Measurements from ENCODE around the gene CLEC4G. TPM values are rescaled to one million over a fixed set of nuclear protein-coding genes. Genes with fewer than 3 reads are reported as not detected.
"Not testable (repeated sequence)": the region's sequence is repeated elsewhere in the genome, so short reads cannot be mapped to it uniquely, and the experiment has no call there.

Gene CLEC4G
- total and polyA plus RNA-seq, 2 of the 13 experiments (the other 11 are each of a cell fraction or from before 2014, with no cell fraction given): not detected

DNA sequence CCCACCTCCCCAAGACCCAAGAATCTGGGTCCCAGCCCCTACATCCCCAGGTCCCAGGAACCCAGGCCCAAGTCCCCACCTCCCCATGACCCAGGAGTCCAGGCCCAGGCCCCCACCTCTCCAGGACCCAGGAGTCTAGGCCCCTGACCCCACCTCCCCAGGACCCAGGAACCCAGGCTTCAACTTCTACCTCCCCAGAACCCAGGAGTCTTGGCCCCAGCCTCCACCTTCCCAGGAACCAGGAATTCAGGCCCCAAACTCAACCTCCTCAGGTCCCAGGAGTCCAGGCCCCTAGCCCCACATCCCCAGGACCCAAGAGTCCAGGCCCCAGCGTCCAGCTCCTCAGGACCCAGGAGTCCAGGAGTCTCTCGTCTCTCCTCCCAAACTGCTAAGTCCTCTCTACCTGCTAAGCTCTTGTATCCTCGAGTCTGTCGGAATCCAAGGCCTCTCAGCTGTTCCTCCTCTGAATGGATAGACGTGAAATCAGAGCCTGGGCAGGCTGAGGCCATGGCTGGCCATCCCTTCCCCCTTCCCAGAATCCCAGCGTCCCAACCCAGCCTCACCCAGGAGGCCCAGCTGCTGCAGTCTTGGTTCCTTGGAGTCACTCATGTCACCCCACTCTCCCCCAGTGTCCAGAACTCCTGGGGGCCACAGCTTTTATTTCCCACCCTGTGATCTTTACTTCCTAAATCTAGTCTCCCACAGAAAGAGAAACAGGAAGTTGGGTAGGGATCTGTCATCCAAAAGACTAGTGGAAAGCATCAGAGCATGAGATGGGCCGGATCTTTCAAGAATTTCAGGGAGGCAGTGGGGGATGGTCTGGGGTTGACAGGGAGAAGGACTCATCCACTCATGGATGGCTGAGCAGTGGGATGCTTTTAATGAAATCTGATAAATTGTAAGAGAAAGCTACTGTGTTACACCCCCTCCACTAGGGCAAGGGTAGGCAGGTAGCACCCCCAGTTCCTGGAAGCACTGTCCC is 15.3 kb upstream of the CLEC4G start, which contains the start of gene CD209:
CD209 (minus strand) TSS at position 632 of the 982 bp plus-strand sequence; CDS start at position 609, 23 bp downstream.
- no peak for TF ChIP-seq ZNF766 (CRISPR knock-in tag; IDR thresholded peaks at IDR 0.05; ENCODE audit: borderline replicate concordance)
- no peak for TF ChIP-seq NFATC3 (CRISPR knock-in tag; IDR thresholded peaks at IDR 0.05)
- TF ChIP-seq, protein P1, sequence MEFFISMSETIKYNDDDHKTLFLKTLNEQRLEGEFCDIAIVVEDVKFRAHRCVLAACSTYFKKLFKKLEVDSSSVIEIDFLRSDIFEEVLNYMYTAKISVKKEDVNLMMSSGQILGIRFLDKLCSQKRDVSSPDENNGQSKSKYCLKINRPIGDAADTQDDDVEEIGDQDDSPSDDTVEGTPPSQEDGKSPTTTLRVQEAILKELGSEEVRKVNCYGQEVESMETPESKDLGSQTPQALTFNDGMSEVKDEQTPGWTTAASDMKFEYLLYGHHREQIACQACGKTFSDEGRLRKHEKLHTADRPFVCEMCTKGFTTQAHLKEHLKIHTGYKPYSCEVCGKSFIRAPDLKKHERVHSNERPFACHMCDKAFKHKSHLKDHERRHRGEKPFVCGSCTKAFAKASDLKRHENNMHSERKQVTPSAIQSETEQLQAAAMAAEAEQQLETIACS (CRISPR knock-in tag; IDR thresholded peaks at IDR 0.05): no peak
- no peak for TF ChIP-seq RARA (CRISPR knock-in tag; IDR thresholded peaks at IDR 0.05)
- no peak for TF ChIP-seq ZNF451 (CRISPR knock-in tag; IDR thresholded peaks at IDR 0.05)
- TF ChIP-seq NFE2L1 (CRISPR knock-in tag; IDR thresholded peaks at IDR 0.05; ENCODE audit: borderline replicate concordance): no peak
- TF ChIP-seq REXO4 (CRISPR knock-in tag; IDR thresholded peaks at IDR 0.05; ENCODE audit: borderline replicate concordance): no peak
- no peak for TF ChIP-seq BRCA1 (CRISPR knock-in tag; IDR thresholded peaks at IDR 0.05)
- TF ChIP-seq ELF1 (CRISPR knock-in tag; IDR thresholded peaks at IDR 0.05): no peak
- TF ChIP-seq ZNF235 (CRISPR knock-in tag; IDR thresholded peaks at IDR 0.05; ENCODE audit: borderline replicate concordance): no peak
- CTCF ChIA-PET (ENCODE audit: low intra/inter-chr PET ratio, low total read pairs): no interaction called here
- POLR2A ChIA-PET: no interaction called here
- Histone ChIP-seq H3K9ac (ENCODE audit: insufficient read depth, low read depth, low read length) (no peak within 1 kb of the TSS), H4K20me1 (ENCODE audit: insufficient read depth, low read length) (no peaks in the 10 kb centered on the region), H2AFZ (ENCODE audit: low read length) (no peak within 1 kb of the TSS), H3K36me3 (replicated peaks in 1 of 2; ENCODE audit: control insufficient read depth in 1 of 2, insufficient read depth in 2 of 2, low read length in 2 of 2) (no peaks in the 10 kb centered on the region), H3K4me2 (ENCODE audit: low read depth, low read length) (no peak within 1 kb of the TSS), H3K4me1 (ENCODE audit: insufficient read depth, low read length) (peaks cover 6% of the 10 kb centered on the region; the same call in 1 of the 2 replicates), H3K27me3 (ENCODE audit: control insufficient read depth in 1 of 2, insufficient read depth in 2 of 2, low read length in 2 of 2) (peaks cover 3 to 17% of the 10 kb centered on the region in 2 experiments; a peak in 2 of 5 replicates), H3K9me3 (ENCODE audit: low read length) (no peaks in the 10 kb centered on the region), H3K79me2 (ENCODE audit: insufficient read depth, low read length) (no peaks in the 10 kb centered on the region), H3K4me3 (replicated peaks in 1 of 3; ENCODE audit: insufficient read depth in 1 of 3, low read depth in 2 of 3, low read length in 3 of 3) (no peak within 1 kb of the TSS), H3K27ac (ENCODE audit: extremely low read length, insufficient read depth, low read length) (no peak within 1 kb of the TSS)
- in situ Hi-C loops (cut with HindIII; ENCODE audit: extremely low pct_ligation_motif_present, low pct_unique_long_range_greater_than_20kb): no loop called here
- ATAC-seq: no peak
- no TSS peak for BruUV-seq (replicated peaks)
- no peak for DNase-seq (ENCODE audit: low spot score)
- intact Hi-C loops (cut with micrococcal nuclease; ENCODE audit: unreplicated experiment): no loop called here
- no peak for FAIRE-seq
- 3% methylated on average over 7 of the region's 7 CpGs for WGBS (ENCODE audit: low lambda C conversion rate)

DNA sequence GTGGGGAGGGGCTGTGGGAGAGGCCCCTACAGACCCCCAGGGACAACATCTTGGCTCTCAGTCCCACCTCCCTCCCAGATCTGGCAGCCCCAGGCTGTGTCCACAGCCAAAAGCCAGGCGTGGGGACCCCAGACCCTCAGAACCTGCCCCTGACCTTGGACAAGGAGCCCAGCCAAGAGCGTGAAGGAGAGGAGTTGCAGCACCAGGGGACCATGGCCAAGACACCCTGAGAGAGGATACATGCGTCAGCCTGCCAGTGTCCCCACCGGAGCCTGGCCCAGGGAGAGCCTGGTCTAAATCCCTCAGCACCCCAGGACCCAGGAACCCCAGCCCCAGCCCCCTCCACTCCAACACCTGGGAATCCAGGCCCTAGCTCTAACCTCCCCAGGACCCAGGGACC is 14.4 kb upstream of the CLEC4G start:
- peaks cover 5 to 18% of the 10 kb centered on the region in 2 experiments; a peak in 2 of 5 replicates for H3K27me3 ChIP-seq (ENCODE audit: control insufficient read depth in 1 of 2, insufficient read depth in 2 of 2, low read length in 2 of 2)
- H3K9me3 ChIP-seq (ENCODE audit: low read length); H4K20me1 ChIP-seq (ENCODE audit: insufficient read depth, low read length); FAIRE-seq; H3K4me3 ChIP-seq (replicated peaks in 1 of 3; ENCODE audit: insufficient read depth in 1 of 3, low read depth in 2 of 3, low read length in 3 of 3); H3K36me3 ChIP-seq (replicated peaks in 1 of 2; ENCODE audit: control insufficient read depth in 1 of 2, insufficient read depth in 2 of 2, low read length in 2 of 2); H3K9ac ChIP-seq (ENCODE audit: insufficient read depth, low read depth, low read length); in situ Hi-C loops (cut with HindIII; ENCODE audit: extremely low pct_ligation_motif_present, low pct_unique_long_range_greater_than_20kb); BruUV-seq (replicated peaks); H3K4me2 ChIP-seq (ENCODE audit: low read depth, low read length); H3K79me2 ChIP-seq (ENCODE audit: insufficient read depth, low read length); ATAC-seq; H2AFZ ChIP-seq (ENCODE audit: low read length); H3K27ac ChIP-seq (ENCODE audit: extremely low read length, insufficient read depth, low read length); H3K4me1 ChIP-seq (ENCODE audit: insufficient read depth, low read length); intact Hi-C loops (cut with micrococcal nuclease; ENCODE audit: unreplicated experiment); DNase-seq (ENCODE audit: low spot score); POLR2A ChIA-PET; CTCF ChIA-PET (ENCODE audit: low intra/inter-chr PET ratio, low total read pairs): not testable (repeated sequence)
- WGBS (ENCODE audit: low lambda C conversion rate): 49% methylated on average over 4 of the region's 4 CpGs
